Cardiac fibroblast (primary cell): Measurements from ENCODE around the gene ZNF775.

Source experiments
- DNase-seq, 2 donors: peaks; one replicate each; pipeline versions ENCODE4 v3.0.0 to v3.0.0-alpha.2; 2010; ENCODE audit warnings: low read depth in 2 of 2
- H3K4me3 ChIP-seq, 2 donors: replicated peaks in 1 of 2; 1 replicate in 1 of 2; 2 replicates in 1 of 2; pipeline ENCODE4 v1.5.1; 2011; ENCODE audit warnings: low read depth in 2 of 2, low read length in 2 of 2, mild to moderate bottlenecking in 2 of 2, moderate library complexity in 1 of 2
- TF ChIP-seq, protein P1 (sequence below): IDR thresholded peaks from one replicate; pipeline ENCODE4 v1.5.1; 2011; ENCODE audit warnings: low read depth, mild to moderate bottlenecking, low read length, inconsistent platforms

The ZNF775 gene

DNA sequence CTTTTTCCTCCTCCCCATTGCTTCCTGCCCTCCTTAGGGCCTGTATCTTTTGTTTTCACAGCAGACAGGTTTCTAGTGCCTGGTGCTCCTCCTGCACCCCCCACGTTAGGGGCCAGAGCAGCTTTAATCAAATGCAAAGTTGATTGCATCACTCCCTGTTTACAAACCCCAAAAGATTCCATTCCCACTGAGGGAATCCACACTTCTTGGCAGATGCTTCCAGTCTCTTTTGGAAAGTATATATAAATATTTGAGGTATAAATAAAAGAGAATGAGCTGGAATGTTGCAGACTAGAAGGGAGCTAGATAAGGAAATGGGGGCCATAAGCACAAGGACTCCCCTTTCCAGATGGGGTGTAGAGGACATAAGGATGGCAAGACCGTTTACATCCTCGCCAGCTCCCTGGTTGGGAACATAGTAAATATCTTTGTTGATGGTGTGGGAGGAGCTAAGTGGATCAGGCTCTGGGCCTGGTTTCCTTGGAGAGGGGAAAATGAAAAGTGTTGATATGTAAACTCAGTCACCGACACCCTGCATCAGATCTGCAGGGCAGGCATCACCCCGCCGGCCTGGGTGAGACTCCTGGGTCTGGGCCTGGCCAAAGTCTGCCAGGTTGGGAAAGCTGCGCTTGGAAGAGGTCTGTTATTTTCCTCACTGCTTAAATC is 43.9 kb upstream of the ZNF775 start:
- TF ChIP-seq, protein P1, sequence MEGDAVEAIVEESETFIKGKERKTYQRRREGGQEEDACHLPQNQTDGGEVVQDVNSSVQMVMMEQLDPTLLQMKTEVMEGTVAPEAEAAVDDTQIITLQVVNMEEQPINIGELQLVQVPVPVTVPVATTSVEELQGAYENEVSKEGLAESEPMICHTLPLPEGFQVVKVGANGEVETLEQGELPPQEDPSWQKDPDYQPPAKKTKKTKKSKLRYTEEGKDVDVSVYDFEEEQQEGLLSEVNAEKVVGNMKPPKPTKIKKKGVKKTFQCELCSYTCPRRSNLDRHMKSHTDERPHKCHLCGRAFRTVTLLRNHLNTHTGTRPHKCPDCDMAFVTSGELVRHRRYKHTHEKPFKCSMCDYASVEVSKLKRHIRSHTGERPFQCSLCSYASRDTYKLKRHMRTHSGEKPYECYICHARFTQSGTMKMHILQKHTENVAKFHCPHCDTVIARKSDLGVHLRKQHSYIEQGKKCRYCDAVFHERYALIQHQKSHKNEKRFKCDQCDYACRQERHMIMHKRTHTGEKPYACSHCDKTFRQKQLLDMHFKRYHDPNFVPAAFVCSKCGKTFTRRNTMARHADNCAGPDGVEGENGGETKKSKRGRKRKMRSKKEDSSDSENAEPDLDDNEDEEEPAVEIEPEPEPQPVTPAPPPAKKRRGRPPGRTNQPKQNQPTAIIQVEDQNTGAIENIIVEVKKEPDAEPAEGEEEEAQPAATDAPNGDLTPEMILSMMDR, result no peak
- H3K4me3 ChIP-seq, result no peak overlapping the region
- DNase-seq, result peak; percentile 33 to 80

DNA sequence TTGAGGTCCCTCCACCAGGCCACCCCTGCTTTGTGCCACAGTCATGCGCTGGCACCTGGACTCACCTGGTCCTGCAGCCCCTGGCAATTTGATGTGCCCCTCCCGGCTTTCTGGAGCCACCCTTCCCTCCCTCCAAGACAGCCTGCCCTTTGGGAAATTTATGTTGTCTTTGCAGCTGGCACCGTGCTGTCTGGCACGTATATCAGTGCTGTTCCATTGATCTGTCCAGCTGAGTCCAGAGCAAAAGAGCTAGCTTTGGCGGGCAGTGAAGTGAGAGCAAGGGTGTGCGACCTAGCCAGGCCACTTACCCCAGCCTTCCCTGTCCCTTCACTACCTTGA is 43.4 kb upstream of the ZNF775 start:
- TF ChIP-seq, protein P1, result no peak
- DNase-seq, result no peak
- H3K4me3 ChIP-seq, result no peak overlapping the region

DNA sequence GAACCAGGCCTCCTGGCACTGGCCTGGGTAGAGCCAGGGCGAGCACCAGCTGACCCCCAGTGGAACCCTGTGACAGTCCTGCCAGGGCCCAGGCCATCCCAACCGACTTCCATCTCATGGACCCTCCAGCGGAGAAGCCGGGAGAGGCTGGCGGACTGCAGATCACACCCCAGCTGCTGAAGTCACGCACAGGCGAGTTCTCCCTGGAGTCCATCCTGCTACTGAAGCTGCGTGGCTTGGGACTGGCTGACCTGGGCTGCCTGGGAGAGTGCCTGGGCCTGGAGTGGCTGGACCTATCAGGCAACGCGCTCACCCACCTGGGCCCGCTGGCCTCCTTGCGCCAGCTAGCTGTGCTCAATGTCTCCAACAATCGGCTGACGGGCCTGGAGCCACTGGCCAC is 42.4 kb upstream of the ZNF775 start:
- TF ChIP-seq, protein P1, result no peak
- no peak for DNase-seq
- H3K4me3 ChIP-seq, result no peak overlapping the region

DNA sequence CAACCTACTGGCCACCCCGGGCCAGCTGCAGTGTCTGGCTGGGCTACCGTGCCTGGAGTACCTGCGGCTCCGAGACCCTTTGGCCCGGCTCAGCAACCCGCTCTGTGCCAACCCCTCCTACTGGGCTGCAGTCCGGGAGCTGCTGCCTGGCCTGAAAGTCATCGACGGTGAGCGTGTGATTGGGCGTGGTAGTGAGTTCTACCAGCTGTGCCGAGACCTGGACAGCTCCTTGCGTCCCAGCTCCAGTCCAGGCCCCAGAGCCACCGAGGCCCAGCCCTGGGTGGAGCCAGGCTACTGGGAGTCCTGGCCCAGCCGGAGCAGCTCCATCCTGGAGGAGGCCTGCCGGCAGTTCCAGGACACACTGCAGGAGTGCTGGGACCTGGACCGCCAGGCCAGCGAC is 42.0 kb upstream of the ZNF775 start:
- no peak for DNase-seq
- TF ChIP-seq, protein P1, result no peak
- no peak overlapping the region for H3K4me3 ChIP-seq

DNA sequence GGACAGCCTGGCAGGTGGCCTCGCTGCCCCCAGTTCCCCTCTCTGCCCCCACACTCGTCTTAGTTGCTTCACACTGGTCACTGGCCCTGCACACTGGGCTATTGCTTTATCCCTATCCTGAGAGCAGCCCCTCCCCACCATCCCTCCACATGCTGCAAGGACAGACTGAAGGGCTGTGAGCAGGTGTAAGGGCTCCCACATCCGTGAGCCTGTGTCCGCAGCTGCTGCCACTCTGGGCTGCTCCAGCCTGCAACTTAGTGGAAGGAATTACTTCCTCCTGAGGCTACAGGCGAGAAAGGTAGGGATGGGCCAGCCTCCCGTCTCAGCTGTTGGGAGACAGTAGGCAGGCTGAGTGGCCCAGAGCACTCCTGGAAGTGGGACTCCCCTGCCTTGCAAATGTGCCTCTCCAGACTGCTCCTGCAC is 41.5 kb upstream of the ZNF775 start:
- TF ChIP-seq, protein P1, result no peak
- DNase-seq, result no peak
- H3K4me3 ChIP-seq, result no peak overlapping the region

DNA sequence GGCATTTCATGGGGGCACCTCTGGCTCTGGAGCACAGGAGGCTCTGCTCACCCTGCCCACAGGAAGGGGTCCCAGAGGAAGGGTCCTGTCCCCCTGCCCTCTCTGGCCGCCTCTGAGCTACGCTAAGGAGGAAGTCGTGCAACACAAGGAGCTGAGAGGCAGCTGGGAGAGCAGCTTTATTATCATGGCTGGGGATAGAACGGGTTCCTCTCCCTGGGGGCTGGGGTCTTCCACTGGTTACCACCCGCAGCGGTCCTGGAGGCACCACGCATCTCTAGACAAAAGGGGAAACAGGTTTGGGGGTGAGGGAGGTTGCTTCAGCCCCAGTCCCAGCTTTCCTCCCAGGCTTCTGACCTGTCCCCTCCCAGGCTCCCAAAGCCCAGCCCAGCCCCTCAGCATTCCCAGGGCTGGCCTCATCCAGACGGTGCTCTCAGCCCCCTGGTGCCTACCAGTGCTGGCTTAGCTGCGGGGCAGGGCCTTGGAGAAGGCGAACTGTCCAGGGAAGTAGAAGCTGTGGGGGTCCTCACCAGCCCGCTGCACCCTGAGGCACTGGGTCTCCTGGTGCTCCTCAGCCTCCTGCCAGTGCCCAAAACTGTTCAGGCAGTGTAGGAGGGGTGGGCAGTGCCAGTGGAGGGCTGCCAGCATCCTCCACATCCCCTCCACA is 40.8 kb upstream of the ZNF775 start:
- TF ChIP-seq, protein P1, result no peak

More for the DNA sequence above, 40.8 kb upstream of the ZNF775 start:
- peak overlapping the region in 1 of 2 donors; percentile 58 for H3K4me3 ChIP-seq
- DNase-seq, result no peak
